A549 (cell line): ENCODE measurements around the gene ADI1. TPM values are rescaled to one million over a fixed set of nuclear protein-coding genes. Genes with fewer than 3 reads are reported as not detected.

ENCODE experiments used
- ATAC-seq, 2 experiments: fragments of 200-7000 bp in 1 of 2; fragments of >200 bp in 1 of 2; cut with Nextera tagmentation in 1 of 2; cut with Tn5 transposase in 1 of 2; 3 replicates each; pipeline versions ENCODE4 v1.8.0 to v1.9.1; 2018 to 2020; ENCODE audit warnings: mild to moderate bottlenecking in 1 of 2, moderate library complexity in 1 of 2
- CTCF ChIA-PET: fragments of 300-600 bp; sonication (Branson Sonifier 250); formaldehyde crosslinking; extraction: SDS; loops from one replicate; lab custom pipeline; 2021; ENCODE audit warnings: antibody characterized with exemption, inconsistent platforms; lab: Yijun Ruan, JAX
- POLR2A ChIA-PET: fragments of 350-600 bp; formaldehyde crosslinking; extraction: SDS; loops from one replicate; lab custom pipeline; 2021; ENCODE audit warnings: antibody characterized with exemption, inconsistent platforms; lab: Yijun Ruan, JAX
- DNase-seq, 2 experiments: peaks; one replicate each; pipeline versions ENCODE4 v3.0.0 to v3.0.0-alpha.2; 2011 to 2016; ENCODE audit warnings: low read depth in 1 of 2, low spot score in 1 of 2
- FAIRE-seq: peaks from 2 replicates; lab custom pipeline; 2011; peaks lifted over from hg19 to GRCh38; lab: Jason Lieb, UNC
- H3K27ac ChIP-seq, 2 experiments: fragments of >200 bp; sonication (Bioruptor Twin); formaldehyde crosslinking; 3 replicates each; pipeline ENCODE4 v1.5.1; 2016 to 2017
- H3K4me1 ChIP-seq: fragments of >200 bp; sonication (Bioruptor Twin); formaldehyde crosslinking; 3 replicates; pipeline ENCODE4 v1.6.1; 2016
- H3K4me2 ChIP-seq: fragments of >200 bp; sonication (Bioruptor Twin); formaldehyde crosslinking; 3 replicates; pipeline ENCODE4 v1.6.1; 2016
- H3K4me3 ChIP-seq: fragments of >200 bp; sonication (Bioruptor Twin); formaldehyde crosslinking; 3 replicates; pipeline ENCODE4 v1.5.1; 2016
- H3K9me3 ChIP-seq: fragments of >200 bp; sonication (Bioruptor Twin); formaldehyde crosslinking; 3 replicates; pipeline ENCODE4 v1.6.1; 2016
- BCL3 ChIP-seq: fragments of >200 bp; sonication (Bioruptor Twin); formaldehyde crosslinking; IDR thresholded peaks from 3 replicates; pipeline ENCODE4 v1.6.1; 2016
- CEBPB ChIP-seq, 2 experiments: fragments of >200 bp in 1 of 2; sonication (Bioruptor Twin) in 1 of 2; formaldehyde crosslinking in 1 of 2; IDR thresholded peaks; 2 replicates each; pipeline ENCODE4 v1.6.1; 2012 to 2016
- CTCF ChIP-seq: fragments of >200 bp; sonication (Bioruptor Twin); formaldehyde crosslinking; IDR thresholded peaks from 3 replicates; pipeline ENCODE4 v1.5.1; 2016
- FOXS1 ChIP-seq: fragments of 250-450 bp; sonication (Bioruptor Pico); IDR thresholded peaks from 2 replicates; pipeline ENCODE4 v1.5.0; 2020; ENCODE audit warnings: mild to moderate bottlenecking, moderate library complexity
- GATA3 ChIP-seq: IDR thresholded peaks from 2 replicates; pipeline ENCODE4 v1.6.1; 2012; ENCODE audit warnings: borderline replicate concordance
- HOXB5 ChIP-seq: fragments of 250-450 bp; sonication (Bioruptor Pico); IDR thresholded peaks from 2 replicates; pipeline ENCODE4 v1.5.0; 2020; ENCODE audit warnings: mild to moderate bottlenecking, moderate library complexity
- JUNB ChIP-seq: fragments of >200 bp; sonication (Bioruptor Twin); formaldehyde crosslinking; IDR thresholded peaks from 2 replicates; pipeline ENCODE4 v1.6.1; 2016
- KDM1A ChIP-seq: fragments of 200-600 bp; sonication (generic); IDR thresholded peaks from 2 replicates; pipeline ENCODE4 v1.6.1; 2016; ENCODE audit warnings: low read depth, mild to moderate bottlenecking
- MYC ChIP-seq: IDR thresholded peaks from 2 replicates; pipeline ENCODE4 v1.6.1; 2012; ENCODE audit warnings: mild to moderate bottlenecking, inconsistent platforms, low read length, improper control_type of control experiment, borderline replicate concordance
- NPAS2 ChIP-seq: fragments of 250-450 bp; sonication (Bioruptor Pico); IDR thresholded peaks from 2 replicates; pipeline ENCODE4 v1.8.0; 2022; ENCODE audit warnings: mild to moderate bottlenecking, moderate library complexity, borderline replicate concordance
- NR3C1 ChIP-seq: fragments of >200 bp; sonication (Bioruptor Twin); formaldehyde crosslinking; IDR thresholded peaks from 3 replicates; pipeline ENCODE4 v1.6.1; 2017
- POLR2AphosphoS2 ChIP-seq: conservative IDR thresholded peaks from 2 replicates; pipeline ENCODE4 v1.6.1; 2012; ENCODE audit warnings: low read length, improper control_type of control experiment, inconsistent platforms
- RAD21 ChIP-seq, 2 experiments: fragments of >200 bp in 1 of 2; sonication (Bioruptor Twin) in 1 of 2; formaldehyde crosslinking in 1 of 2; IDR thresholded peaks in 1 of 2; conservative IDR thresholded peaks in 1 of 2; 2 replicates in 1 of 2; 3 replicates in 1 of 2; pipeline ENCODE4 v1.6.1; 2012 to 2018; ENCODE audit warnings: inconsistent platforms in 1 of 2
- RCOR1 ChIP-seq: fragments of 150-350 bp; IDR thresholded peaks from 2 replicates; pipeline ENCODE4 v1.6.1; 2014; ENCODE audit warnings: antibody characterized with exemption, low read length, low read depth
- RFX5 ChIP-seq: fragments of 450-650 bp; IDR thresholded peaks from 2 replicates; pipeline ENCODE4 v1.7.1; 2014; ENCODE audit warnings: antibody characterized with exemption, mild to moderate bottlenecking, moderate library complexity
- SMC3 ChIP-seq: fragments of >200 bp; sonication (Bioruptor Twin); formaldehyde crosslinking; IDR thresholded peaks from 3 replicates; pipeline ENCODE4 v1.6.1; 2018; ENCODE audit warnings: inconsistent platforms
- SREBF2 ChIP-seq: fragments of 450-650 bp; IDR thresholded peaks from 2 replicates; pipeline ENCODE4 v1.6.1; 2014; ENCODE audit warnings: mild to moderate bottlenecking, moderate library complexity
- TP53 ChIP-seq: fragments of 250-450 bp; sonication (Bioruptor Pico); IDR thresholded peaks from 2 replicates; pipeline ENCODE4 v1.5.0; 2021; ENCODE audit warnings: mild to moderate bottlenecking, moderate library complexity
- ZC3H11A ChIP-seq: fragments of 450-650 bp; IDR thresholded peaks from 2 replicates; pipeline ENCODE4 v1.6.1; 2014; ENCODE audit warnings: antibody characterized with exemption, mild to moderate bottlenecking
- ZFP36 ChIP-seq: fragments of 450-650 bp; IDR thresholded peaks from 2 replicates; pipeline ENCODE4 v1.6.1; 2014; ENCODE audit warnings: borderline replicate concordance; ENCODE audit not compliant: partially characterized antibody
- ZSCAN20 ChIP-seq: fragments of 250-450 bp; sonication (Bioruptor Pico); IDR thresholded peaks from 2 replicates; pipeline ENCODE4 v1.8.0; 2022; ENCODE audit warnings: mild to moderate bottlenecking, moderate library complexity
- WGBS: methylation state at CpG from one replicate; pipeline ENCODE4 v1.1.6; 2017; ENCODE audit errors: missing lambda C conversion rate; 5-methylcytosine and 5-hydroxymethylcytosine counted together
- polyA plus RNA-seq, 4 experiments: library from polyadenylated mRNA; depleted of rRNA in 3 of 4; stranded (reverse); fragments of >200 nt; fragmentation: RNase III in 1 of 4; extraction: RNeasy Plus Mini Kit Qiagen cat#74134 plus additional on column Dnase treatment in 1 of 4; gene quantifications; 2 replicates in 3 of 4; 3 replicates in 1 of 4; pipeline ENCODE4 v1.2.3, GENCODE V29; 2011 to 2017

ADI1 gene
- polyA plus RNA-seq, 2 of the 4 experiments (the other 2 are of a cell fraction), result 47.9 to 84.6 TPM

- CTCF ChIA-PET, result interaction anchor here (0.7 to 6.3 kb wide), 18 partner anchors 8 to 205 kb away, joined by 3 to 64 read pairs (median 5); no protein-coding TSS in a partner anchor
- no peak for FAIRE-seq
Measured at GRCh38 chr2:3462493-3463104, 56.7 kb downstream of the ADI1 start.

GRCh38 chr2:3461801-3462492, 57.4 kb downstream of the ADI1 start:
- POLR2A ChIA-PET, result interaction anchor here (1.1 kb wide), 1 partner anchor 96 kb away, joined by 3 read pairs; the partner anchor contains the start of gene RNASEH1
- peak in 1 of 2 experiments; percentile 41; a peak in 3 of 6 replicates for ATAC-seq
- WGBS, result 64% methylated on average over 12 of the region's 12 CpGs

More at GRCh38 chr2:3462493-3463104, 56.7 kb downstream of the ADI1 start:
- no peak for ATAC-seq
- no peak overlapping the region for H3K27ac ChIP-seq
- POLR2A ChIA-PET, result interaction anchor here (1.1 kb wide), 1 partner anchor 96 kb away, joined by 3 read pairs; the partner anchor contains the start of gene RNASEH1
- DNase-seq, result no peak
- H3K4me2 ChIP-seq, result no peak overlapping the region
- TF ChIP-seq RAD21 (conservative IDR thresholded peaks at IDR 0.05 in 1 of 2, IDR thresholded peaks at IDR 0.05 in 1 of 2), result no peak
- no peak for TF ChIP-seq POLR2AphosphoS2
- no peak for TF ChIP-seq NR3C1
- TF ChIP-seq RFX5, result no peak
- TF ChIP-seq MYC, result no peak
- no peak for TF ChIP-seq NPAS2 (CRISPR knock-in tag)
- TF ChIP-seq ZSCAN20 (CRISPR knock-in tag), result no peak
- TF ChIP-seq FOXS1 (CRISPR knock-in tag), result no peak
- TF ChIP-seq BCL3, result no peak
- TF ChIP-seq TP53 (CRISPR knock-in tag), result no peak
- no peak for TF ChIP-seq JUNB
- TF ChIP-seq RCOR1, result no peak
- TF ChIP-seq ZC3H11A, result no peak
- no peak for TF ChIP-seq SREBF2
- WGBS, result 80% methylated on average over 8 of the region's 10 CpGs
- H3K4me3 ChIP-seq, result no peak overlapping the region
- no peaks in the 10 kb centered on the region for H3K9me3 ChIP-seq
- peaks cover 17% of the 10 kb centered on the region for H3K4me1 ChIP-seq

More at GRCh38 chr2:3461801-3462492, 57.4 kb downstream of the ADI1 start:
- Histone ChIP-seq H3K27ac (no peak overlapping the region), H3K4me3 (no peak overlapping the region), H3K4me1 (peaks cover 17% of the 10 kb centered on the region), H3K9me3 (no peaks in the 10 kb centered on the region), H3K4me2 (no peak overlapping the region)
- peak; percentile 56 to 60 for DNase-seq
- TF ChIP-seq CTCF, result peak; percentile 82
- peak; percentile 63 to 64 for TF ChIP-seq RAD21 (conservative IDR thresholded peaks at IDR 0.05 in 1 of 2, IDR thresholded peaks at IDR 0.05 in 1 of 2)
- no peak for TF ChIP-seq POLR2AphosphoS2
- no peak for TF ChIP-seq ZFP36
- peak; percentile 61 for TF ChIP-seq SMC3
- TF ChIP-seq GATA3, result no peak
- peak; percentile 76 to 79; a peak in 3 of 4 replicates for TF ChIP-seq CEBPB (IDR thresholded peaks at IDR 0.05)
- TF ChIP-seq HOXB5, result no peak
- peak; percentile 4; the same call in 1 of the 2 replicates for TF ChIP-seq ZC3H11A
- TF ChIP-seq KDM1A, result no peak
- CTCF ChIA-PET, result interaction anchor here (0.6 to 6.3 kb wide), 25 partner anchors 9 to 1327 kb away, joined by 3 to 64 read pairs (median 4); no protein-coding TSS in a partner anchor
- peak; percentile 63 for FAIRE-seq
